Activated CD8-positive, alpha-beta T cell treated with anti-CD3 and anti-CD28 coated beads for 36 hours (primary cell): Measurements from ENCODE around the gene CAVIN1. TPM values are rescaled to one million over a fixed set of nuclear protein-coding genes. Genes with fewer than 3 reads are reported as not detected.

Experiments
- ATAC-seq: fragments of 200-7000 bp; cut with Tn5 transposase; one replicate; pipeline ENCODE4 v1.10.0; 2021; ENCODE audit warnings: mild to moderate bottlenecking, moderate library complexity
- CTCF ChIA-PET: fragments of 350-600 bp; sonication (Branson Sonifier 250); formaldehyde crosslinking; loops from one replicate; lab custom pipeline; 2021; ENCODE audit warnings: antibody characterized with exemption; lab: Charles Lee
- POLR2A ChIA-PET: fragments of 350-600 bp; sonication (Branson Sonifier 250); formaldehyde crosslinking; loops from one replicate; lab custom pipeline; 2021; ENCODE audit warnings: antibody characterized with exemption; lab: Charles Lee
- DNase-seq: peaks from one replicate; pipeline ENCODE4 v3.0.0-alpha.2; 2020
- H3K27ac Mint-ChIP-seq: one replicate; pipeline ENCODE4 v1.8.0; 2021; ENCODE audit warnings: mild to moderate bottlenecking, mixed read lengths
- H3K27me3 Mint-ChIP-seq: one replicate; pipeline ENCODE4 v1.8.0; 2021; ENCODE audit warnings: mixed read lengths
- H3K36me3 Mint-ChIP-seq: one replicate; pipeline ENCODE4 v1.8.0; 2021; ENCODE audit warnings: low read depth, mixed read lengths
- H3K4me1 Mint-ChIP-seq: one replicate; pipeline ENCODE4 v1.8.0; 2021; ENCODE audit warnings: low read depth, mixed read lengths
- H3K4me3 Mint-ChIP-seq: one replicate; pipeline ENCODE4 v1.8.0; 2021; ENCODE audit warnings: mild to moderate bottlenecking, moderate library complexity, mixed read lengths
- H3K9me3 Mint-ChIP-seq: one replicate; pipeline ENCODE4 v1.8.0; 2021; ENCODE audit warnings: mixed read lengths
- intact Hi-C: fragments of 100-400 bp; cut with micrococcal nuclease; formaldehyde crosslinking; loops from one replicate; pipeline ENCODE4 v1.10.0; 2022
- total RNA-seq, 2 experiments: library from RNA; stranded (reverse); gene quantifications; one replicate each; pipeline ENCODE4 v1.2.3, GENCODE V29; 2021
- TF ChIP-seq, protein P1 (sequence below): fragments of 200-600 bp; IDR thresholded peaks from one replicate; pipeline ENCODE4 v1.8.0; 2022; ENCODE audit warnings: antibody characterized with exemption, mild to moderate bottlenecking

The CAVIN1 gene
- total RNA-seq, 2 experiments from 2014 or later: 1.8 to 2.0 TPM

GRCh38 chr17:42380935-42381334, 42.1 kb downstream of the CAVIN1 start:
- H3K27me3 Mint-ChIP-seq: no peaks in the 10 kb centered on the region
- peaks cover 60% of the 10 kb centered on the region for H3K36me3 Mint-ChIP-seq
- ChIA-PET CTCF (interaction anchor here (0.9 kb wide), 1 partner anchor 22 kb away, joined by 3 read pairs; no protein-coding TSS in a partner anchor), POLR2A (interaction anchor here (0.6 to 4.3 kb wide), 4 partner anchors 8 to 69 kb away, joined by 3 to 23 read pairs (median 4); partner anchors contain the start of gene STAT3)
- H3K9me3 Mint-ChIP-seq: no peaks in the 10 kb centered on the region
- no peak for ATAC-seq
- H3K4me3 Mint-ChIP-seq: no peak overlapping the region
- H3K4me1 Mint-ChIP-seq: peaks cover 64% of the 10 kb centered on the region
- TF ChIP-seq, protein P1, sequence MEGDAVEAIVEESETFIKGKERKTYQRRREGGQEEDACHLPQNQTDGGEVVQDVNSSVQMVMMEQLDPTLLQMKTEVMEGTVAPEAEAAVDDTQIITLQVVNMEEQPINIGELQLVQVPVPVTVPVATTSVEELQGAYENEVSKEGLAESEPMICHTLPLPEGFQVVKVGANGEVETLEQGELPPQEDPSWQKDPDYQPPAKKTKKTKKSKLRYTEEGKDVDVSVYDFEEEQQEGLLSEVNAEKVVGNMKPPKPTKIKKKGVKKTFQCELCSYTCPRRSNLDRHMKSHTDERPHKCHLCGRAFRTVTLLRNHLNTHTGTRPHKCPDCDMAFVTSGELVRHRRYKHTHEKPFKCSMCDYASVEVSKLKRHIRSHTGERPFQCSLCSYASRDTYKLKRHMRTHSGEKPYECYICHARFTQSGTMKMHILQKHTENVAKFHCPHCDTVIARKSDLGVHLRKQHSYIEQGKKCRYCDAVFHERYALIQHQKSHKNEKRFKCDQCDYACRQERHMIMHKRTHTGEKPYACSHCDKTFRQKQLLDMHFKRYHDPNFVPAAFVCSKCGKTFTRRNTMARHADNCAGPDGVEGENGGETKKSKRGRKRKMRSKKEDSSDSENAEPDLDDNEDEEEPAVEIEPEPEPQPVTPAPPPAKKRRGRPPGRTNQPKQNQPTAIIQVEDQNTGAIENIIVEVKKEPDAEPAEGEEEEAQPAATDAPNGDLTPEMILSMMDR: no peak
- no peak for DNase-seq
- intact Hi-C loops: no loop called here
- peak overlapping the region; percentile 39 for H3K27ac Mint-ChIP-seq

DNA sequence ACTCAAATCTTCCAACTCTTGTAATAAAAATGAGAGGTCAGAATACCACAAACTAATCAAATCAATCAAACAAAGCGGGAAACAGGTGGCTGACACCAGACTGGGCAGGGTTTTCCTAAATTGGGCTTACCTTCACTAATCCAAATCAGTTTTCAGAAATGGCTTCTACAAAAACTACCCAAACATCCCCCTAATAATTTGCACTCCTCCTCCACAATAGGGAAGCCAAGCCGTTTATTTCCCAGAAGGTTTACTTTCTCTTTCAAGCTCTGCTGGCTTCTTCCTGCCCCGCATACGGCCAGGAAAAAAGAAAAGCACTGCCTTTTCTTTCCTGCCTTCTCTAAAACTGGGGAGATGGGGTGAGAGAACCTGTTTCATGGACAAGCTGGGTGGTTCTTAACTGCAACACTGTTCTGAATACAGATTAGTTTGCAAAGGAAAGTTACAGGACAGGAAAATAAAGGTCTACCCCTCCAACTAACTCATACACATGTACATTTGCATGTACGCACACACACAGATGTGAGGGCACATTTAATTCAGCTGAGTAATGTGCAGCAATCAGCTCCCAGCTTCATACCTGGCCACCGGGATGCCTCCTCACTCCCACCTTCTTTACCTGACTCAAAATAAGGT, 44.0 kb downstream of the CAVIN1 start:
- Mint-ChIP-seq H3K36me3 (peaks cover 50% of the 10 kb centered on the region), H3K4me1 (peaks cover 63% of the 10 kb centered on the region), H3K27ac (peak overlapping the region; percentile 85), H3K9me3 (no peaks in the 10 kb centered on the region), H3K4me3 (peak overlapping the region; percentile 66), H3K27me3 (no peaks in the 10 kb centered on the region)
- ATAC-seq (peak; percentile 78), DNase-seq (peak; percentile 29)
- TF ChIP-seq, protein P1: no peak
- intact Hi-C loops: no loop called here
- ChIA-PET CTCF (interaction anchor here (0.9 to 1.6 kb wide), 5 partner anchors 9 to 60 kb away, joined by 3 to 6 read pairs (median 3); partner anchors contain the start of gene STAT3), POLR2A (interaction anchor here (0.7 to 4.3 kb wide), 7 partner anchors 10 to 304 kb away, joined by 3 to 23 read pairs (median 5); partner anchors contain the start of gene STAT3)

DNA sequence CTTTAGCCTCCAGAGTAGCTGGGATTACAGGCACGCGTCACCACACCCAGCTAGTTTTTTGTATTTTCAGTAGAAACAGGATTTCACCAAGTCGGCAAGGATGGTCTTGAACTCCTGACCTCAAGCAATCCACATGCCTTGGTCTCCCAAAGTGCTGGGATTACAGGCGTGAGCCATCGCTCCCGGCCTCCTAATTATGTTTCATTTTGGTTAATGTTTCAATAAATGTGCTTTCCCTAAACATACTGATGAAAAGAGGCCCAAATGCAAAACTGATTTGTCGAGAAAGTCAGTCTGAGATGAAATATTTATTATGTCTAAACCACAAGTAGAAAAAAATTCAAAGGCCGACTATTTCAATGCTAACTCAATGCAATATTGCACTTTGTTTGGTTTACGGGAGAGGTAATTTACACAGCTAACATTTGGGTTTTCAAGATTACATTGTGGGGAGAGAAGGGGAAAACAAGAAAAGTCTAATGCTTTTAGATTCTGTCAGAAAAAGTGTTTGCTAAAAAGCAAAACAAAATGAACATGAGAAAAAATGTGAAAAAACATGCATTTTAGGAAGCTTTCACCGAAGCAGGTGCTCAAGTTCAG, 44.6 kb downstream of the CAVIN1 start:
- Mint-ChIP-seq H3K4me3 (peak overlapping the region; percentile 66), H3K9me3 (no peaks in the 10 kb centered on the region), H3K4me1 (peaks cover 64% of the 10 kb centered on the region), H3K27me3 (no peaks in the 10 kb centered on the region), H3K36me3 (peaks cover 50% of the 10 kb centered on the region), H3K27ac (peak overlapping the region; percentile 85)
- TF ChIP-seq, protein P1: no peak
- intact Hi-C loops: no loop called here
- DNase-seq (no peak), ATAC-seq (no peak)
- CTCF ChIA-PET: interaction anchor here (1.0 to 1.6 kb wide), 5 partner anchors 10 to 65 kb away, joined by 3 to 6 read pairs (median 3); partner anchors contain the start of gene STAT3
- POLR2A ChIA-PET: interaction anchor here (0.7 to 4.3 kb wide), 5 partner anchors 10 to 258 kb away, joined by 3 to 23 read pairs (median 5); partner anchors contain the start of gene STAT3

DNA sequence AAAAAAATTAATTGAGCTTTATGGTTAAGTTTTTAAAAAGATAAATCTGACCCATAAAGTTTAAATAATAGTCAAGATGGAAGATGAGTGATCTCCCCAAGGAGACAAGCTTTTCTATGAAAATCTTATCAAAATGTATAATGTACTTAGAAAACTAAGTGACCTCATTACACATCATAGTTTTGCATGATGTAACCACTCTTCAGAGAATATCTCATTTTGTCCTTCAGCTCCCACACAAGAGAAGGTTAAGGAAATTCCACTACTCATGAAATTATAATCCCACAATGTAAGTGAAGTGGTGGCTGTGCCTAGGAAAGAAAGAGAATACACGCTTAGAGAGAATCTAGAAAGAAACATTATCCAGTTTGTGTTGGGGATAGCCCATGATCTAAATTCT, 49.2 kb downstream of the CAVIN1 start:
- H3K4me1 Mint-ChIP-seq: peaks cover 51% of the 10 kb centered on the region
- H3K4me3 Mint-ChIP-seq: no peak overlapping the region
- TF ChIP-seq, protein P1: no peak
- H3K9me3 Mint-ChIP-seq: no peaks in the 10 kb centered on the region
- DNase-seq: no peak
- CTCF ChIA-PET: interaction anchor here (1.1 to 1.2 kb wide), 2 partner anchors 29 to 51 kb away, joined by 3 to 4 read pairs; no protein-coding TSS in a partner anchor
- H3K27me3 Mint-ChIP-seq: no peaks in the 10 kb centered on the region
- POLR2A ChIA-PET: interaction anchor here (0.7 to 1.3 kb wide), 4 partner anchors 12 to 38 kb away, joined by 3 to 4 read pairs (median 3); no protein-coding TSS in a partner anchor
- H3K36me3 Mint-ChIP-seq: peaks cover 41% of the 10 kb centered on the region
- ATAC-seq: no peak
- H3K27ac Mint-ChIP-seq: peak overlapping the region; percentile 52
- intact Hi-C loops: no loop called here
